ENCODE measurements around the gene NCKAP5. TPM values are rescaled to one million over a fixed set of nuclear protein-coding genes. Genes with fewer than 3 reads are reported as not detected.
A peak's percentile ranks its signal among the peaks of the same experiment; 100 is the strongest.

The NCKAP5 gene
- total RNA-seq, 1 donor from 2014 or later = 2.7 TPM

- Mint-ChIP-seq H3K36me3 (ENCODE audit: low read depth, unreplicated experiment) (no peaks in the 10 kb centered on the region), H3K27me3 (ENCODE audit: low read depth, unreplicated experiment) (no peaks in the 10 kb centered on the region), H3K27ac (ENCODE audit: unreplicated experiment) (no peak overlapping the region), H3K4me3 (ENCODE audit: unreplicated experiment) (no peak overlapping the region), H3K4me1 (ENCODE audit: low read depth, unreplicated experiment) (peaks cover 7% of the 10 kb centered on the region), H3K9me3 (ENCODE audit: unreplicated experiment) (no peaks in the 10 kb centered on the region)
- Histone ChIP-seq H3K4me2 (ENCODE audit: low read length) (no peak overlapping the region), H2AFZ (ENCODE audit: low read depth, low read length) (no peak overlapping the region), H3K4me3 (ENCODE audit: insufficient read depth, low read depth, low read length) (no peak overlapping the region), H3K4me1 (ENCODE audit: insufficient read depth, low read length) (peaks cover 4% of the 10 kb centered on the region), H3K27ac (ENCODE audit: low read depth, low read length) (no peak overlapping the region), H3K9ac (ENCODE audit: low read length) (no peak overlapping the region), H4K20me1 (ENCODE audit: insufficient read depth, low read length) (no peaks in the 10 kb centered on the region), H3K36me3 (ENCODE audit: insufficient read depth, low read length) (no peaks in the 10 kb centered on the region), H3K27me3 (ENCODE audit: insufficient read depth, low read length) (no peaks in the 10 kb centered on the region), H3K9me3 (ENCODE audit: insufficient read depth, low read depth, low read length) (no peaks in the 10 kb centered on the region), H3K79me2 (ENCODE audit: insufficient read depth, low read length) (no peaks in the 10 kb centered on the region)
- no peak for DNase-seq (ENCODE audit: low read depth)
- no peak for FAIRE-seq
- TF ChIP-seq EZH2 (IDR thresholded peaks at IDR 0.05; ENCODE audit: insufficient read depth, low read length) (no peak), CTCF (IDR thresholded peaks at IDR 0.05; ENCODE audit: insufficient read depth, low read depth, low read length) (no peak)
These were observed 130.2 kb downstream of the NCKAP5 start for GRCh38 chr2:133438026-133438425.

- TF ChIP-seq EZH2 (IDR thresholded peaks at IDR 0.05; ENCODE audit: insufficient read depth, low read length) (no peak), CTCF (IDR thresholded peaks at IDR 0.05; ENCODE audit: insufficient read depth, low read depth, low read length) (no peak)
- no peaks in the 10 kb centered on the region for H3K36me3 ChIP-seq (ENCODE audit: insufficient read depth, low read length)
- H3K9me3 ChIP-seq (ENCODE audit: insufficient read depth, low read depth, low read length) = no peaks in the 10 kb centered on the region
- H3K27ac ChIP-seq (ENCODE audit: low read depth, low read length) = no peak overlapping the region
- H3K4me3 Mint-ChIP-seq (ENCODE audit: unreplicated experiment) = no peak overlapping the region
- H3K4me2 ChIP-seq (ENCODE audit: low read length) = no peak overlapping the region
- H3K36me3 Mint-ChIP-seq (ENCODE audit: low read depth, unreplicated experiment) = no peaks in the 10 kb centered on the region
- H3K27me3 Mint-ChIP-seq (ENCODE audit: low read depth, unreplicated experiment) = no peaks in the 10 kb centered on the region
- no peak overlapping the region for H2AFZ ChIP-seq (ENCODE audit: low read depth, low read length)
- no peak overlapping the region for H3K4me3 ChIP-seq (ENCODE audit: insufficient read depth, low read depth, low read length)
- H3K9ac ChIP-seq (ENCODE audit: low read length) = no peak overlapping the region
- no peak overlapping the region for H3K27ac Mint-ChIP-seq (ENCODE audit: unreplicated experiment)
- peaks cover 4% of the 10 kb centered on the region for H3K4me1 ChIP-seq (ENCODE audit: insufficient read depth, low read length)
- no peaks in the 10 kb centered on the region for H3K79me2 ChIP-seq (ENCODE audit: insufficient read depth, low read length)
- no peaks in the 10 kb centered on the region for H4K20me1 ChIP-seq (ENCODE audit: insufficient read depth, low read length)
- H3K4me1 Mint-ChIP-seq (ENCODE audit: low read depth, unreplicated experiment) = peaks cover 7% of the 10 kb centered on the region
- H3K27me3 ChIP-seq (ENCODE audit: insufficient read depth, low read length) = no peaks in the 10 kb centered on the region
- no peak for FAIRE-seq
- DNase-seq (ENCODE audit: low read depth) = no peak
- no peaks in the 10 kb centered on the region for H3K9me3 Mint-ChIP-seq (ENCODE audit: unreplicated experiment)
These were observed 130.8 kb downstream of the NCKAP5 start for GRCh38 chr2:133437492-133437891.

- FAIRE-seq (no peak), DNase-seq (ENCODE audit: low read depth) (peak; percentile 88)
These were observed 133.1 kb downstream of the NCKAP5 start for GRCh38 chr2:133434959-133435668.

More at GRCh38 chr2:133434959-133435668, 133.1 kb downstream of the NCKAP5 start:
- Mint-ChIP-seq H3K27ac (ENCODE audit: unreplicated experiment) (no peak overlapping the region), H3K4me3 (ENCODE audit: unreplicated experiment) (no peak overlapping the region), H3K36me3 (ENCODE audit: low read depth, unreplicated experiment) (no peaks in the 10 kb centered on the region), H3K4me1 (ENCODE audit: low read depth, unreplicated experiment) (peaks cover 10% of the 10 kb centered on the region), H3K9me3 (ENCODE audit: unreplicated experiment) (no peaks in the 10 kb centered on the region), H3K27me3 (ENCODE audit: low read depth, unreplicated experiment) (no peaks in the 10 kb centered on the region)
- Histone ChIP-seq H3K4me2 (ENCODE audit: low read length) (peak overlapping the region; percentile 13), H4K20me1 (ENCODE audit: insufficient read depth, low read length) (no peaks in the 10 kb centered on the region), H3K27ac (ENCODE audit: low read depth, low read length) (peak overlapping the region; percentile 74), H3K4me1 (ENCODE audit: insufficient read depth, low read length) (peaks cover 4% of the 10 kb centered on the region), H3K4me3 (ENCODE audit: insufficient read depth, low read depth, low read length) (no peak overlapping the region), H3K79me2 (ENCODE audit: insufficient read depth, low read length) (no peaks in the 10 kb centered on the region), H3K36me3 (ENCODE audit: insufficient read depth, low read length) (no peaks in the 10 kb centered on the region), H3K9me3 (ENCODE audit: insufficient read depth, low read depth, low read length) (no peaks in the 10 kb centered on the region), H3K27me3 (ENCODE audit: insufficient read depth, low read length) (no peaks in the 10 kb centered on the region), H2AFZ (ENCODE audit: low read depth, low read length) (no peak overlapping the region), H3K9ac (ENCODE audit: low read length) (peak overlapping the region; percentile 36)
- no peak for TF ChIP-seq EZH2 (IDR thresholded peaks at IDR 0.05; ENCODE audit: insufficient read depth, low read length)
- peak; percentile 19 for TF ChIP-seq CTCF (IDR thresholded peaks at IDR 0.05; ENCODE audit: insufficient read depth, low read depth, low read length)
